ENCODE results near the gene CALML6. TPM values are rescaled to one million over a fixed set of nuclear protein-coding genes. Genes with fewer than 3 reads are reported as not detected.

CALML6 gene
- total and polyA plus RNA-seq, 9 donors = 132 to 277 (median 199) TPM

DNA sequence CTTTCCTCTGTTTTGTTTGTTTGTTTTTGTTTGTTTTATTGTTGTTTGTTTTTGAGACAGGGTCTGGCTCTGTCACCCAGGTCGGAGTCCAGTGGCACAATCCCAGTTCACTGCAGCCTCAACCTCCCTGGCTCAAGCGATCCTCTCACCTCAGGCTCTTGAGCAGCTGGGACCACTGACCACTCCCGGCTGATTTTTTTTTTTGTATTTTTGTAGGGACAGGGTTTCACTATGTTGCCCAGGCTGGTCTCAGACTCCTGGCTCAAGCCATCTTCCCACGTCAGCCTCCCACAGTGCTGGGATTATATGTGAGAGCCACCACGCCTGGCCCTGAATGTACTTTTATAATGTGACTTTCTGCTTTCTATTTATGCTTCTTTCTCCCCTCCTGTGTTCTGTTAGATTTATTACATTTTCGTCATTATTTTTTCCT, 5.0 kb upstream of the CALML6 start:
- Histone ChIP-seq H3K4me3 (ENCODE audit: low read length) (peak overlapping the region; percentile 56), H3K4me1 (ENCODE audit: control insufficient read depth, insufficient read depth, low read length) (peaks cover 54% of the 10 kb centered on the region), H3K9me3 (replicated peaks; ENCODE audit: control insufficient read depth, low read depth, low read length) (no peaks in the 10 kb centered on the region), H3K36me3 (ENCODE audit: control insufficient read depth, insufficient read depth, low read length) (no peaks in the 10 kb centered on the region), H3K27ac (ENCODE audit: low read length) (peak overlapping the region; percentile 85), H3K27me3 (ENCODE audit: control insufficient read depth, insufficient read depth, low read length) (no peaks in the 10 kb centered on the region)
- DNase-seq = no peak
- no CpG with 5 or more reads among the region's 6 CpGs for WGBS (ENCODE audit: insufficient coverage)

GRCh38 chr1:1910651-1911331, 4.3 kb upstream of the CALML6 start:
- Histone ChIP-seq H3K4me1 (ENCODE audit: control insufficient read depth, insufficient read depth, low read length) (peaks cover 61% of the 10 kb centered on the region), H3K9me3 (replicated peaks; ENCODE audit: control insufficient read depth, low read depth, low read length) (no peaks in the 10 kb centered on the region)

GRCh38 chr1:1911350-1912041, 3.6 kb upstream of the CALML6 start:
- DNase-seq = no peak
- no peaks in the 10 kb centered on the region for H3K36me3 ChIP-seq (ENCODE audit: control insufficient read depth, insufficient read depth, low read length)
- peaks cover 63% of the 10 kb centered on the region for H3K4me1 ChIP-seq (ENCODE audit: control insufficient read depth, insufficient read depth, low read length)
- no peaks in the 10 kb centered on the region for H3K9me3 ChIP-seq (replicated peaks; ENCODE audit: control insufficient read depth, low read depth, low read length)
- H3K27ac ChIP-seq (ENCODE audit: low read length) = no peak overlapping the region
- H3K4me3 ChIP-seq (ENCODE audit: low read length) = no peak overlapping the region
- H3K27me3 ChIP-seq (ENCODE audit: control insufficient read depth, insufficient read depth, low read length) = no peaks in the 10 kb centered on the region
- whole genome bisulfite sequencing (ENCODE audit: insufficient coverage) = 90% methylated on average over 2 of the region's 13 CpGs

More at GRCh38 chr1:1910651-1911331, 4.3 kb upstream of the CALML6 start:
- WGBS (ENCODE audit: insufficient coverage) = 79% methylated on average over 16 of the region's 22 CpGs
- H3K4me3 ChIP-seq (ENCODE audit: low read length) = no peak overlapping the region
- no peak overlapping the region for H3K27ac ChIP-seq (ENCODE audit: low read length)
- no peaks in the 10 kb centered on the region for H3K27me3 ChIP-seq (ENCODE audit: control insufficient read depth, insufficient read depth, low read length)
- no peaks in the 10 kb centered on the region for H3K36me3 ChIP-seq (ENCODE audit: control insufficient read depth, insufficient read depth, low read length)
- DNase-seq = no peak

DNA sequence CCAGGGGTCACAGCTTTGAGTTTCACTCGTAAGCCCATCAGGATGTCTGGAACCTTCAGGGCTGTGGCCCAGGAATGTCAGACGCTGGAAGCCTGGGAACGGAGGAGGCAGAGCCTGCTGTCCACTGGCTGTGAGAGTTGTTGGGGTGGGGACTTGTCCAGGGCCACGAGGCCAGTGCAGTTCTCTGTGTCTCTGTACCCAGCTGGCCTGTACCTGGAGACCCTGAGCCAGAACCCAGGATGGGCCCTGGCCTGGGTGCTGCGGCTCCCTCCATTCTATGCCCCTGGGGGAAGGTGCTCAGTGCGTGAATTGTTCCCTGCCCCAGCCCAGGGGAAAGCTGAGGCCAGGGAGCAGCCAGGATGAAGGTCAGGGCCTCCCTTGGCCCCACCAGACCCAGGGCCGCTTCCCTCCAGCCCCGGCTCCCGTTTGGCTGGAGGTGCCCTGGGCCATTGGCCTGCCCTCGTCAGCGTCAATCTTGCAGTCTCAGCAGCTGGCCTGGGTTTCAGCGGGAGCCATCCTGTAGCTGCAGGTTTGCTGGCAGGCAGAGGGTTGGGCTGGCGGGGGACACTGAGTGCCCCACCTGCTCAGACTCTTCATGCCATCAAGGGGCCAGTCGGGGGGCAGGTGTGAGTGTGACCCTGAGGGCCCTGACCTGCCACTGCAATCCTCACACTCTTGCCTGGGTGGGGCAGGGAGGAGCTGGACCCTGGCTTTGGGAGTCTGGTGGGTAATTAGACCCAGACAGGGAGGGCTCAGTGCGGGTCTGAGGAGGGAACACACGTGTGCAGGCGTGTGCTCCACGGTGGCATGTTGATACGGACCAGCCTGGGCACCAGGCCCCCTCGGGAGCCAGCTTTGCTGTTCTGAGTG, 724 bp upstream of the CALML6 start:
- Histone ChIP-seq H3K36me3 (ENCODE audit: control insufficient read depth, insufficient read depth, low read length) (no peaks in the 10 kb centered on the region), H3K4me1 (ENCODE audit: control insufficient read depth, insufficient read depth, low read length) (peaks cover 67% of the 10 kb centered on the region), H3K4me3 (ENCODE audit: low read length) (peak overlapping the region; percentile 43), H3K9me3 (replicated peaks; ENCODE audit: control insufficient read depth, low read depth, low read length) (no peaks in the 10 kb centered on the region), H3K27me3 (ENCODE audit: control insufficient read depth, insufficient read depth, low read length) (no peaks in the 10 kb centered on the region), H3K27ac (ENCODE audit: low read length) (peak overlapping the region; percentile 94)
- peak; percentile 81 for DNase-seq
- 49% methylated on average over 13 of the region's 20 CpGs for WGBS (ENCODE audit: insufficient coverage)

DNA sequence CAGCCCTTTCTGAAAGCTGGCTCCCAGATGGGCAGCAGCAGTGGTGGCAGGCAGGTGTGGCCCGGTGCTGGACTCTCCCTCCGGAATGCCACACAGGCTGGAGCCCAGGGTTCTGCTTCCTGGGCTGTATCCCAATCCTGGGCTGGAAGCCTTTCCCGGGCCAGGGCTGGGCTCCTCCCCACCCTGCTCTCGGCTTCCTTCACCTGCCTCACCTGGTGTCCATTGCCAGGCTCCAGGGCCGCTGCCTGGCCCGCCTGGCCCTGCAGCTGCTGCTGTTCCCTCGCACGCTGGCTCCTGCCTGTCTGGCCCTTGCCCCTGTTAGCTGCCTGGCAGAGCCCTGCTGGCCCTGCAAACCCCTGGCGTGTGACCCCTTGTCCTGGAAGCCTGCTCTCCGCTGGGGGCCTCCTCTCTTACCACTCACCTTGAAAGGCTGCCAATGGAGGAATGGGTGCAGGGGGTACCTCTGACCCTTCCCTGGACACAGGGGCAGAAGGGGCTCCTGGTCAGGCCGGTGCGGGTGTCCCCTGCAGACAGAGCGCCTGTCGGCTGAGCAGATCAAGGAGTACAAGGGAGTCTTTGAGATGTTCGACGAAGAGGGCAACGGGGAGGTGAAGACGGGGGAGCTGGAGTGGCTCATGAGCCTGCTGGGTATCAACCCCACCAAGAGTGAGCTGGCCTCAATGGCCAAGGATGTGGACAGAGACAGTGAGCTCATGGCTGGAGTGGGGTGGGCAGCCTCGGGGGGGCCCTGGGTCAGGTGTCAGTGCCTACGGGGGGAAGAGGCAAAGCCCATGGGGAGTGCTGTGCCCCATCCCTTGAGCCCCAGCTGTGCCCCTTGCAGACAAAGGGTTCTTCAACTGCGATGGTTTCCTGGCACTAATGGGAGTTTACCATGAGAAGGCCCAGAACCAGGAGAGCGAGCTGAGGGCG, 1.1 kb downstream of the CALML6 start:
- H3K4me1 ChIP-seq (ENCODE audit: control insufficient read depth, insufficient read depth, low read length) = peaks cover 62% of the 10 kb centered on the region
- DNase-seq = no peak
- no peaks in the 10 kb centered on the region for H3K9me3 ChIP-seq (replicated peaks; ENCODE audit: control insufficient read depth, low read depth, low read length)
- no peaks in the 10 kb centered on the region for H3K27me3 ChIP-seq (ENCODE audit: control insufficient read depth, insufficient read depth, low read length)
- peak overlapping the region; percentile 94 for H3K27ac ChIP-seq (ENCODE audit: low read length)
- peak overlapping the region; percentile 43 for H3K4me3 ChIP-seq (ENCODE audit: low read length)
- 84% methylated on average over 20 of the region's 23 CpGs for WGBS (ENCODE audit: insufficient coverage)
- H3K36me3 ChIP-seq (ENCODE audit: control insufficient read depth, insufficient read depth, low read length) = no peaks in the 10 kb centered on the region

GRCh38 chr1:1916851-1917251, 1.8 kb downstream of the CALML6 start:
- H3K36me3 ChIP-seq (ENCODE audit: control insufficient read depth, insufficient read depth, low read length) = no peaks in the 10 kb centered on the region
- H3K4me3 ChIP-seq (ENCODE audit: low read length) = peak overlapping the region; percentile 43
- WGBS (ENCODE audit: insufficient coverage) = 65% methylated on average over 19 of the region's 19 CpGs
- peak overlapping the region; percentile 94 for H3K27ac ChIP-seq (ENCODE audit: low read length)
- no peaks in the 10 kb centered on the region for H3K9me3 ChIP-seq (replicated peaks; ENCODE audit: control insufficient read depth, low read depth, low read length)
- peaks cover 62% of the 10 kb centered on the region for H3K4me1 ChIP-seq (ENCODE audit: control insufficient read depth, insufficient read depth, low read length)
- H3K27me3 ChIP-seq (ENCODE audit: control insufficient read depth, insufficient read depth, low read length) = no peaks in the 10 kb centered on the region
- DNase-seq = no peak

- no peaks in the 10 kb centered on the region for H3K27me3 ChIP-seq (ENCODE audit: control insufficient read depth, insufficient read depth, low read length)
- H3K27ac ChIP-seq (ENCODE audit: low read length) = peak overlapping the region; percentile 94
- WGBS (ENCODE audit: insufficient coverage) = 75% methylated on average over 9 of the region's 14 CpGs
- H3K36me3 ChIP-seq (ENCODE audit: control insufficient read depth, insufficient read depth, low read length) = no peaks in the 10 kb centered on the region
- DNase-seq = no peak
- no peaks in the 10 kb centered on the region for H3K9me3 ChIP-seq (replicated peaks; ENCODE audit: control insufficient read depth, low read depth, low read length)
- peaks cover 62% of the 10 kb centered on the region for H3K4me1 ChIP-seq (ENCODE audit: control insufficient read depth, insufficient read depth, low read length)
- peak overlapping the region; percentile 48 for H3K4me3 ChIP-seq (ENCODE audit: low read length)
Measured at GRCh38 chr1:1917304-1917976, 2.4 kb downstream of the CALML6 start.

- Histone ChIP-seq H3K27me3 (ENCODE audit: control insufficient read depth, insufficient read depth, low read length) (no peaks in the 10 kb centered on the region), H3K9me3 (replicated peaks; ENCODE audit: control insufficient read depth, low read depth, low read length) (no peaks in the 10 kb centered on the region), H3K27ac (ENCODE audit: low read length) (peak overlapping the region; percentile 94), H3K4me3 (ENCODE audit: low read length) (peak overlapping the region; percentile 48), H3K4me1 (ENCODE audit: control insufficient read depth, insufficient read depth, low read length) (peaks cover 67% of the 10 kb centered on the region), H3K36me3 (ENCODE audit: control insufficient read depth, insufficient read depth, low read length) (no peaks in the 10 kb centered on the region)
- 38% methylated on average over 43 of the region's 46 CpGs for WGBS (ENCODE audit: insufficient coverage)
- peak; percentile 35 for DNase-seq
Measured at GRCh38 chr1:1917995-1918900, 3.2 kb downstream of the CALML6 start.
